HepG2 (cell line): ENCODE measurements around the gene HARBI1. TPM values are rescaled to one million over a fixed set of nuclear protein-coding genes. Genes with fewer than 3 reads are reported as not detected.

Source experiments
- ATAC-seq: fragments of 200-7000 bp; cut with Tn5 transposase; 3 replicates; pipeline ENCODE4 v1.9.1; 2020; ENCODE audit warnings: mild to moderate bottlenecking, moderate library complexity
- BruUV-seq: library from RNA; stranded (reverse); fragments of 400-500 nt; replicated peaks from 2 replicates; lab custom pipeline; 2021; lab: Mats Ljungman, UMichigan
- CTCF ChIA-PET: fragments of 300-600 bp; formaldehyde crosslinking; extraction: SDS; loops from one replicate; lab custom pipeline; 2021; ENCODE audit warnings: low total read pairs, inconsistent platforms, low intra/inter-chr PET ratio; lab: Yijun Ruan, JAX
- POLR2A ChIA-PET: fragments of 350-600 bp; sonication (Branson Sonifier 250); formaldehyde crosslinking; loops from one replicate; lab custom pipeline; 2020; ENCODE audit warnings: antibody characterized with exemption, inconsistent platforms; lab: Yijun Ruan, JAX
- DNase-seq: peaks from one replicate; pipeline ENCODE4 v3.0.0-alpha.2; 2015; ENCODE audit warnings: low spot score
- FAIRE-seq: peaks from 3 replicates; lab custom pipeline; 2011; peaks lifted over from hg19 to GRCh38; lab: Jason Lieb, UNC
- H2AFZ ChIP-seq: one replicate; pipeline ENCODE4 v1.6.1; 2011; ENCODE audit warnings: low read length, inconsistent platforms
- H3K27ac ChIP-seq: fragments of 300-600 bp; 3 replicates; pipeline ENCODE4 v1.8.0; 2011; ENCODE audit warnings: mixed run types, mild to moderate bottlenecking, mixed read lengths, low read length, inconsistent platforms; ENCODE audit not compliant: insufficient read depth; ENCODE audit errors: extremely low read length
- H3K27me3 ChIP-seq, 2 experiments: fragments of 200-600 bp in 1 of 2; 2 replicates in 1 of 2; 3 replicates in 1 of 2; pipeline versions ENCODE4 v1.6.0 to v1.8.0; 2011; ENCODE audit warnings: low read length in 2 of 2, mild to moderate bottlenecking in 2 of 2, moderate library complexity in 2 of 2, inconsistent platforms in 1 of 2; ENCODE audit not compliant: insufficient read depth in 2 of 2, control insufficient read depth in 1 of 2
- H3K36me3 ChIP-seq, 2 experiments: fragments of 200-600 bp in 1 of 2; replicated peaks in 1 of 2; 2 replicates in 1 of 2; 3 replicates in 1 of 2; pipeline versions ENCODE4 v1.5.1 to v1.8.0; 2011; ENCODE audit warnings: low read length in 2 of 2, inconsistent platforms in 1 of 2; ENCODE audit not compliant: insufficient read depth in 2 of 2, control insufficient read depth in 1 of 2
- H3K4me1 ChIP-seq: 2 replicates; pipeline ENCODE4 v1.5.1; 2012; ENCODE audit warnings: low read length, inconsistent platforms; ENCODE audit not compliant: insufficient read depth
- H3K4me2 ChIP-seq: 2 replicates; pipeline ENCODE4 v1.6.0; 2011; ENCODE audit warnings: low read depth, low read length, inconsistent platforms
- H3K4me3 ChIP-seq, 3 experiments: fragments of 200-600 bp in 1 of 3; sonication (generic), shearing (Covaris generic) in 1 of 3; replicated peaks in 1 of 3; 2 replicates each; pipeline ENCODE4 v1.5.1; 2011 to 2016; ENCODE audit warnings: low read length in 3 of 3, inconsistent platforms in 2 of 3, low read depth in 2 of 3, mild to moderate bottlenecking in 2 of 3, control low read depth in 1 of 3, mixed read lengths in 1 of 3; ENCODE audit not compliant: insufficient read depth in 1 of 3
- H3K79me2 ChIP-seq: one replicate; pipeline ENCODE4 v1.6.1; 2011; ENCODE audit warnings: low read length, inconsistent platforms; ENCODE audit not compliant: insufficient read depth
- H3K9ac ChIP-seq: 2 replicates; pipeline ENCODE4 v1.6.0; 2011; ENCODE audit warnings: mild to moderate bottlenecking, low read depth, low read length, inconsistent platforms; ENCODE audit not compliant: insufficient read depth
- H3K9me3 ChIP-seq: 2 replicates; pipeline ENCODE4 v1.5.1; 2012; ENCODE audit warnings: mild to moderate bottlenecking, low read length
- H4K20me1 ChIP-seq: 2 replicates; pipeline ENCODE4 v1.6.0; 2011; ENCODE audit warnings: inconsistent platforms, mild to moderate bottlenecking, low read length, moderate library complexity; ENCODE audit not compliant: insufficient read depth
- CTCF ChIP-seq: sonication (generic); formaldehyde crosslinking; IDR thresholded peaks from 2 replicates; pipeline ENCODE4 v1.5.0; 2020; ENCODE audit warnings: mild to moderate bottlenecking, missing genetic modification reagents, moderate library complexity
- NR2F6 ChIP-seq, 2 experiments: IDR thresholded peaks; 2 replicates each; pipeline ENCODE4 v1.6.1; 2016; ENCODE audit warnings: antibody characterized with exemption in 1 of 2, mild to moderate bottlenecking in 1 of 2
- ZNF142 ChIP-seq: sonication (generic); formaldehyde crosslinking; IDR thresholded peaks from 2 replicates; pipeline ENCODE4 v1.4.0; 2020; ENCODE audit warnings: missing genetic modification reagents
- ZNF432 ChIP-seq: sonication (generic); formaldehyde crosslinking; IDR thresholded peaks from 2 replicates; pipeline ENCODE4 v1.5.0; 2020; ENCODE audit warnings: missing genetic modification reagents, mild to moderate bottlenecking, borderline replicate concordance
- ZNF839 ChIP-seq: sonication (generic); formaldehyde crosslinking; IDR thresholded peaks from 2 replicates; pipeline ENCODE4 v1.4.0; 2020; ENCODE audit warnings: missing genetic modification reagents, mild to moderate bottlenecking, borderline replicate concordance
- WGBS: methylation state at CpG from one replicate; pipeline ENCODE4 v1.1.6; 2017; ENCODE audit warnings: low lambda C conversion rate; 5-methylcytosine and 5-hydroxymethylcytosine counted together
- in situ Hi-C: cut with HindIII; loops from 2 replicates; pipeline ENCODE4 v1.10.0; 2017; ENCODE audit warnings: low pct_unique_long_range_greater_than_20kb; ENCODE audit not compliant: extremely low pct_ligation_motif_present
- intact Hi-C: fragments of 100-400 bp; cut with micrococcal nuclease; formaldehyde crosslinking; loops from one replicate; pipeline ENCODE4 v1.10.0; 2022; ENCODE audit not compliant: unreplicated experiment
- polyA plus RNA-seq, 8 experiments: library from polyadenylated mRNA; depleted of rRNA in 3 of 8; stranded (reverse) in 7 of 8; unstranded in 1 of 8; fragments of >200 nt; fragmentation: Illumina TruSeq in 4 of 8; extraction: Trizol in 4 of 8; gene quantifications; 2 replicates each; pipeline versions ENCODE4 v1.2.1 to v1.2.3, GENCODE V29; 2011 to 2016; ENCODE audit warnings: low read depth in 4 of 8, missing spikeins in 1 of 8, mixed read lengths in 1 of 8; ENCODE audit not compliant: insufficient read depth in 1 of 8
- total RNA-seq, 5 experiments: library from RNA; depleted of rRNA; stranded (reverse); fragments of >200 nt; fragmentation: Illumina TruSeq; extraction: Trizol; gene quantifications; 2 replicates each; pipeline ENCODE4 v1.2.3, GENCODE V29; 2016; ENCODE audit warnings: low read depth in 1 of 5

The HARBI1 gene
- total and polyA plus RNA-seq, 2 of the 13 experiments (the other 11 are each of a cell fraction or from before 2014, with no cell fraction given): 2.5 to 4.8 TPM

- TF ChIP-seq ZNF142 (CRISPR knock-in tag): no peak
These were observed 25.8 kb upstream of the HARBI1 start (continued) for GRCh38 chr11:46642627-46643335.

GRCh38 chr11:46641639-46642038 is 24.6 kb upstream of the HARBI1 start:
- no TSS peak for BruUV-seq
- DNase-seq (no peak), ATAC-seq (no peak), FAIRE-seq (no peak)
- Histone ChIP-seq H3K4me1 (peaks cover 42% of the 10 kb centered on the region), H3K27ac (peak overlapping the region; percentile 78), H3K27me3 (no peaks in the 10 kb centered on the region), H3K4me2 (no peak overlapping the region), H3K4me3 (no peak overlapping the region), H3K9ac (no peak overlapping the region), H3K36me3 (peaks cover 9 to 34% of the 10 kb centered on the region in 2 experiments; a peak in 4 of 5 replicates), H3K9me3 (no peaks in the 10 kb centered on the region), H2AFZ (no peak overlapping the region), H4K20me1 (no peaks in the 10 kb centered on the region), H3K79me2 (peaks cover 11% of the 10 kb centered on the region)
- in situ Hi-C loops (no loop called here), intact Hi-C loops (no loop called here)
- ChIA-PET CTCF (no interaction called here), POLR2A (no interaction called here)
- WGBS: 82% methylated on average over 3 of the region's 3 CpGs
- TF ChIP-seq NR2F6 (IDR thresholded peaks at IDR 0.05): no peak
- TF ChIP-seq NR2F6 (CRISPR knock-in tag; IDR thresholded peaks at IDR 0.05): 0 out of 2 replicates have a peak, but pooled peaks have one; percentile 18
- TF ChIP-seq ZNF839 (CRISPR knock-in tag): no peak
- TF ChIP-seq CTCF (CRISPR knock-in tag): no peak
- no peak for TF ChIP-seq ZNF432 (CRISPR knock-in tag)
